Hypothalamus (tissue), 51 donors: ENCODE measurements around the gene ST3GAL5.
"Not testable (repeated sequence)": the region's sequence is repeated elsewhere in the genome, so short reads cannot be mapped to it uniquely, and the experiment has no call there.

Experiments
- DNase-seq, 51 donors: peaks; one replicate each; lab custom pipeline; 2025; lab: John Stamatoyannopoulos, UW

Gene ST3GAL5

GRCh38 chr2:85898881-85899280, 10.1 kb upstream of the ST3GAL5 start:
- no peak for DNase-seq

GRCh38 chr2:85894554-85895278, 5.9 kb upstream of the ST3GAL5 start:
- not testable (repeated sequence) for DNase-seq

GRCh38 chr2:85893428-85894258, 4.9 kb upstream of the ST3GAL5 start:
- peak in 1 of 51 donors; percentile 60 for DNase-seq

GRCh38 chr2:85892216-85892944, 3.6 kb upstream of the ST3GAL5 start:
- DNase-seq = no peak

GRCh38 chr2:85890522-85891176, 1.9 kb upstream of the ST3GAL5 start:
- peak in 6 of 51 donors; percentile 25 to 61 (median 30) for DNase-seq

- peak in 25 of 51 donors; percentile 17 to 77 (median 37) for DNase-seq
Observed at GRCh38 chr2:85889627-85890281, 964 bp upstream of the ST3GAL5 start.

- peak in 22 of 51 donors; percentile 26 to 90 (median 54) for DNase-seq
Observed at GRCh38 chr2:85888020-85888683, 638 bp downstream of the ST3GAL5 start.

GRCh38 chr2:85887566-85888019, 1.2 kb downstream of the ST3GAL5 start:
- peak in 42 of 51 donors; percentile 13 to 90 (median 58) for DNase-seq

- DNase-seq = peak in 14 of 51 donors; percentile 10 to 77 (median 40)
Observed at GRCh38 chr2:85886590-85886989, 2.2 kb downstream of the ST3GAL5 start.

- no peak for DNase-seq
Observed at GRCh38 chr2:85886141-85886540, 2.6 kb downstream of the ST3GAL5 start.

- not testable (repeated sequence) for DNase-seq
Observed at GRCh38 chr2:85881781-85882180, 7.0 kb downstream of the ST3GAL5 start.

- not testable (repeated sequence) for DNase-seq
Observed at GRCh38 chr2:85880716-85881328, 8.0 kb downstream of the ST3GAL5 start.

GRCh38 chr2:85878719-85879370, 9.9 kb downstream of the ST3GAL5 start:
- DNase-seq = no peak

- no peak for DNase-seq
Observed at GRCh38 chr2:85875350-85876050, 13.3 kb downstream of the ST3GAL5 start.

GRCh38 chr2:85873679-85874078, 15.1 kb downstream of the ST3GAL5 start:
- DNase-seq = no peak

- no peak for DNase-seq
Observed at GRCh38 chr2:85872536-85873161, 16.1 kb downstream of the ST3GAL5 start.

- no peak for DNase-seq
Observed at GRCh38 chr2:85871494-85872164, 17.2 kb downstream of the ST3GAL5 start.
